Activated naive CD8-positive, alpha-beta T cell treated with anti-CD3 and anti-CD28 coated beads, Interleukin-2, amount 10 ng/mL, durations not matched to agents 7 days and 5 days (primary cell): ENCODE measurements around the gene ATP2B1. TPM values are rescaled to one million over a fixed set of nuclear protein-coding genes. Genes with fewer than 3 reads are reported as not detected.

Source experiments
- ATAC-seq: fragments of 150-1000 bp; cut with Tn5 transposase; one replicate; pipeline ENCODE4 v1.10.0; 2021; ENCODE audit warnings: low read depth, moderate library complexity
- POLR2A ChIA-PET: fragments of 350-600 bp; sonication (Branson Sonifier 250); formaldehyde crosslinking; loops from one replicate; lab custom pipeline; 2021; ENCODE audit warnings: antibody characterized with exemption; lab: Charles Lee
- DNase-seq: peaks from one replicate; pipeline ENCODE4 v3.0.0; 2021
- H3K27ac Mint-ChIP-seq: one replicate; pipeline ENCODE4 v1.8.0; 2022; ENCODE audit warnings: mild to moderate bottlenecking, mixed read lengths
- H3K27me3 Mint-ChIP-seq: one replicate; pipeline ENCODE4 v1.8.0; 2022; ENCODE audit warnings: mild to moderate bottlenecking, moderate library complexity, mixed read lengths
- H3K36me3 Mint-ChIP-seq: one replicate; pipeline ENCODE4 v1.8.0; 2021; ENCODE audit warnings: mild to moderate bottlenecking, mixed read lengths
- H3K4me1 Mint-ChIP-seq: one replicate; pipeline ENCODE4 v1.8.0; 2021; ENCODE audit warnings: mixed read lengths
- H3K4me3 Mint-ChIP-seq: one replicate; pipeline ENCODE4 v1.8.0; 2022; ENCODE audit warnings: mild to moderate bottlenecking, moderate library complexity, mixed read lengths
- H3K9me3 Mint-ChIP-seq: one replicate; pipeline ENCODE4 v1.8.0; 2021; ENCODE audit warnings: mixed read lengths
- total RNA-seq, 2 experiments: library from RNA; stranded (reverse); gene quantifications; one replicate each; pipeline ENCODE4 v1.2.3, GENCODE V29; 2021

ATP2B1 gene
- total RNA-seq, 2 experiments from 2014 or later: 36.7 to 38.9 TPM

GRCh38 chr12:89695830-89696229 is 12.8 kb downstream of the ATP2B1 start:
- POLR2A ChIA-PET: no interaction called here
- DNase-seq (no peak), ATAC-seq (no peak)
- H3K36me3 Mint-ChIP-seq: no peaks in the 10 kb centered on the region
- H3K27ac Mint-ChIP-seq: no peak overlapping the region
- no peak overlapping the region for H3K4me3 Mint-ChIP-seq
- no peaks in the 10 kb centered on the region for H3K27me3 Mint-ChIP-seq
- peaks cover 15% of the 10 kb centered on the region for H3K4me1 Mint-ChIP-seq
- H3K9me3 Mint-ChIP-seq: no peaks in the 10 kb centered on the region

GRCh38 chr12:89695100-89695499 is 13.5 kb downstream of the ATP2B1 start:
- ATAC-seq (no peak), DNase-seq (no peak)
- Mint-ChIP-seq H3K4me1 (peaks cover 15% of the 10 kb centered on the region), H3K4me3 (no peak overlapping the region), H3K27ac (no peak overlapping the region), H3K27me3 (no peaks in the 10 kb centered on the region), H3K36me3 (peaks cover 1% of the 10 kb centered on the region), H3K9me3 (no peaks in the 10 kb centered on the region)
- POLR2A ChIA-PET: no interaction called here

GRCh38 chr12:89694542-89694941 is 14.1 kb downstream of the ATP2B1 start:
- POLR2A ChIA-PET: no interaction called here
- H3K36me3 Mint-ChIP-seq: peaks cover 1% of the 10 kb centered on the region
- no peak for ATAC-seq
- no peaks in the 10 kb centered on the region for H3K27me3 Mint-ChIP-seq
- no peaks in the 10 kb centered on the region for H3K9me3 Mint-ChIP-seq
- H3K4me1 Mint-ChIP-seq: peaks cover 15% of the 10 kb centered on the region
- DNase-seq: no peak
- H3K4me3 Mint-ChIP-seq: no peak overlapping the region
- no peak overlapping the region for H3K27ac Mint-ChIP-seq

- Mint-ChIP-seq H3K4me3 (no peak overlapping the region), H3K4me1 (peaks cover 15% of the 10 kb centered on the region)
- POLR2A ChIA-PET: no interaction called here
Observed at GRCh38 chr12:89693639-89694202, 14.9 kb downstream of the ATP2B1 start.

GRCh38 chr12:89692439-89692838 is 16.2 kb downstream of the ATP2B1 start:
- DNase-seq (no peak), ATAC-seq (no peak)
- H3K4me3 Mint-ChIP-seq: no peak overlapping the region
- H3K4me1 Mint-ChIP-seq: peaks cover 15% of the 10 kb centered on the region
- POLR2A ChIA-PET: no interaction called here
- no peaks in the 10 kb centered on the region for H3K9me3 Mint-ChIP-seq
- no peak overlapping the region for H3K27ac Mint-ChIP-seq
- no peaks in the 10 kb centered on the region for H3K27me3 Mint-ChIP-seq
- peaks cover 2% of the 10 kb centered on the region for H3K36me3 Mint-ChIP-seq

More at GRCh38 chr12:89693639-89694202, 14.9 kb downstream of the ATP2B1 start:
- no peaks in the 10 kb centered on the region for H3K9me3 Mint-ChIP-seq
- no peaks in the 10 kb centered on the region for H3K27me3 Mint-ChIP-seq
- ATAC-seq: no peak
- peaks cover 1% of the 10 kb centered on the region for H3K36me3 Mint-ChIP-seq
- no peak for DNase-seq
- no peak overlapping the region for H3K27ac Mint-ChIP-seq

- DNase-seq (no peak), ATAC-seq (no peak)
- Mint-ChIP-seq H3K36me3 (peaks cover 4% of the 10 kb centered on the region), H3K9me3 (no peaks in the 10 kb centered on the region), H3K27me3 (no peaks in the 10 kb centered on the region), H3K4me1 (peaks cover 12% of the 10 kb centered on the region), H3K4me3 (no peak overlapping the region), H3K27ac (no peak overlapping the region)
- POLR2A ChIA-PET: no interaction called here
Observed at GRCh38 chr12:89691659-89692058, 17.0 kb downstream of the ATP2B1 start.

- no peaks in the 10 kb centered on the region for H3K9me3 Mint-ChIP-seq
- ATAC-seq: no peak
- no peak overlapping the region for H3K4me3 Mint-ChIP-seq
- POLR2A ChIA-PET: no interaction called here
- peaks cover 7% of the 10 kb centered on the region for H3K36me3 Mint-ChIP-seq
- no peaks in the 10 kb centered on the region for H3K27me3 Mint-ChIP-seq
- H3K4me1 Mint-ChIP-seq: peaks cover 9% of the 10 kb centered on the region
- no peak for DNase-seq
- H3K27ac Mint-ChIP-seq: no peak overlapping the region
Observed at GRCh38 chr12:89690925-89691324, 17.7 kb downstream of the ATP2B1 start.

- POLR2A ChIA-PET: no interaction called here
- Mint-ChIP-seq H3K27me3 (no peaks in the 10 kb centered on the region), H3K4me3 (no peak overlapping the region), H3K36me3 (peaks cover 15% of the 10 kb centered on the region), H3K9me3 (peaks cover 4% of the 10 kb centered on the region), H3K4me1 (peaks cover 7% of the 10 kb centered on the region), H3K27ac (no peak overlapping the region)
- no peak for DNase-seq
- no peak for ATAC-seq
Observed at GRCh38 chr12:89689306-89689705, 19.3 kb downstream of the ATP2B1 start.

- peaks cover 2% of the 10 kb centered on the region for H3K4me1 Mint-ChIP-seq
- POLR2A ChIA-PET: no interaction called here
- DNase-seq (no peak), ATAC-seq (no peak)
- H3K27me3 Mint-ChIP-seq: no peaks in the 10 kb centered on the region
- no peak overlapping the region for H3K4me3 Mint-ChIP-seq
- H3K9me3 Mint-ChIP-seq: peaks cover 8% of the 10 kb centered on the region
- H3K27ac Mint-ChIP-seq: no peak overlapping the region
- peaks cover 19% of the 10 kb centered on the region for H3K36me3 Mint-ChIP-seq
Observed at GRCh38 chr12:89686311-89686710, 22.3 kb downstream of the ATP2B1 start.

- no peak for ATAC-seq
Observed at GRCh38 chr12:89685363-89685972, 23.2 kb downstream of the ATP2B1 start.

GRCh38 chr12:89684136-89684535 is 24.5 kb downstream of the ATP2B1 start:
- H3K4me3 Mint-ChIP-seq: no peak overlapping the region
- H3K4me1 Mint-ChIP-seq: peaks cover 2% of the 10 kb centered on the region
- H3K36me3 Mint-ChIP-seq: peaks cover 37% of the 10 kb centered on the region
- DNase-seq (no peak), ATAC-seq (no peak)
- H3K27ac Mint-ChIP-seq: no peak overlapping the region
- no peaks in the 10 kb centered on the region for H3K27me3 Mint-ChIP-seq
- POLR2A ChIA-PET: no interaction called here
- peaks cover 22% of the 10 kb centered on the region for H3K9me3 Mint-ChIP-seq

More at GRCh38 chr12:89685363-89685972, 23.2 kb downstream of the ATP2B1 start:
- POLR2A ChIA-PET: no interaction called here
- Mint-ChIP-seq H3K27me3 (no peaks in the 10 kb centered on the region), H3K4me3 (no peak overlapping the region), H3K36me3 (peaks cover 23% of the 10 kb centered on the region), H3K4me1 (peaks cover 2% of the 10 kb centered on the region), H3K27ac (no peak overlapping the region), H3K9me3 (peaks cover 13% of the 10 kb centered on the region)
- DNase-seq: no peak

GRCh38 chr12:89682284-89682683 is 26.4 kb downstream of the ATP2B1 start:
- no peak for ATAC-seq
- DNase-seq: no peak
- no peak overlapping the region for H3K27ac Mint-ChIP-seq
- peaks cover 35% of the 10 kb centered on the region for H3K36me3 Mint-ChIP-seq
- H3K4me3 Mint-ChIP-seq: no peak overlapping the region
- H3K27me3 Mint-ChIP-seq: no peaks in the 10 kb centered on the region
- H3K4me1 Mint-ChIP-seq: peaks cover 6% of the 10 kb centered on the region
- H3K9me3 Mint-ChIP-seq: peaks cover 22% of the 10 kb centered on the region
- POLR2A ChIA-PET: no interaction called here

GRCh38 chr12:89680409-89680808 is 28.2 kb downstream of the ATP2B1 start:
- POLR2A ChIA-PET: no interaction called here
- H3K9me3 Mint-ChIP-seq: peaks cover 22% of the 10 kb centered on the region
- no peak overlapping the region for H3K4me3 Mint-ChIP-seq
- peaks cover 7% of the 10 kb centered on the region for H3K4me1 Mint-ChIP-seq
- H3K36me3 Mint-ChIP-seq: peaks cover 30% of the 10 kb centered on the region
- H3K27me3 Mint-ChIP-seq: no peaks in the 10 kb centered on the region
- ATAC-seq (no peak), DNase-seq (no peak)
- no peak overlapping the region for H3K27ac Mint-ChIP-seq

- H3K4me3 Mint-ChIP-seq: no peak overlapping the region
Observed at GRCh38 chr12:89679631-89680030, 29.0 kb downstream of the ATP2B1 start.

More at GRCh38 chr12:89679631-89680030, 29.0 kb downstream of the ATP2B1 start:
- Mint-ChIP-seq H3K27me3 (no peaks in the 10 kb centered on the region), H3K4me1 (peaks cover 7% of the 10 kb centered on the region), H3K27ac (no peak overlapping the region), H3K9me3 (peaks cover 19% of the 10 kb centered on the region), H3K36me3 (peaks cover 25% of the 10 kb centered on the region)
- POLR2A ChIA-PET: no interaction called here
- DNase-seq (no peak), ATAC-seq (no peak)
